Tongue (tissue), 2 donors: ENCODE results near the gene UGT1A10. TPM values are rescaled to one million over a fixed set of nuclear protein-coding genes. Genes with fewer than 3 reads are reported as not detected.
A peak's percentile ranks its signal among the peaks of the same experiment; 100 is the strongest.
"Not testable (repeated sequence)": the region's sequence is repeated elsewhere in the genome, so short reads cannot be mapped to it uniquely, and the experiment has no call there.

Experiments
- DNase-seq: peaks from one replicate; pipeline ENCODE4 v3.0.0-alpha.2; 2015
- total RNA-seq: library from RNA; depleted of rRNA; stranded (reverse); fragments of >200 nt; gene quantifications from one replicate; pipeline ENCODE4 v1.2.3, GENCODE V29; 2014

UGT1A10 gene
- total RNA-seq, 1 donor from 2014 or later: not detected

- no peak for DNase-seq
Observed at GRCh38 chr2:233693963-233694362, 57.7 kb downstream of the UGT1A10 start.

GRCh38 chr2:233698740-233699139 lies 62.5 kb downstream of the UGT1A10 start:
- no peak for DNase-seq

GRCh38 chr2:233699424-233700027 lies 63.3 kb downstream of the UGT1A10 start:
- no peak for DNase-seq

- no peak for DNase-seq
Observed at GRCh38 chr2:233700028-233700635, 63.9 kb downstream of the UGT1A10 start.

GRCh38 chr2:233700842-233701241 lies 64.6 kb downstream of the UGT1A10 start:
- DNase-seq: not testable (repeated sequence)

- DNase-seq: no peak
Observed at GRCh38 chr2:233702238-233702637, 66.0 kb downstream of the UGT1A10 start.

GRCh38 chr2:233705911-233706506 lies 69.8 kb downstream of the UGT1A10 start:
- peak; percentile 4 for DNase-seq

- DNase-seq: no peak
Observed at GRCh38 chr2:233706720-233707119, 70.5 kb downstream of the UGT1A10 start.

GRCh38 chr2:233707940-233708644 lies 71.8 kb downstream of the UGT1A10 start:
- no peak for DNase-seq

- no peak for DNase-seq
Observed at GRCh38 chr2:233708942-233709341, 72.7 kb downstream of the UGT1A10 start.

- DNase-seq: peak; percentile 81
Observed at GRCh38 chr2:233711312-233712008, 75.2 kb downstream of the UGT1A10 start.

GRCh38 chr2:233712611-233713261 lies 76.5 kb downstream of the UGT1A10 start, which contains the start of gene UGT1A5:
Gene UGT1A5 (plus strand): TSS chr2:233712907. CDS start chr2:233712992, 85 bp downstream.
- DNase-seq: no peak

- no peak for DNase-seq
Observed at GRCh38 chr2:233713262-233713615, 77.0 kb downstream of the UGT1A10 start.

- no peak for DNase-seq
Observed at GRCh38 chr2:233714121-233714520, 77.9 kb downstream of the UGT1A10 start.

- DNase-seq: no peak
Observed at GRCh38 chr2:233718552-233718951, 82.3 kb downstream of the UGT1A10 start, which contains the start of gene UGT1A4. Gene UGT1A4 (plus strand): TSS chr2:233718736. CDS start chr2:233718821, 85 bp downstream.

- no peak for DNase-seq
Observed at GRCh38 chr2:233728723-233729301, 92.6 kb downstream of the UGT1A10 start, which contains the start of gene UGT1A3. Gene UGT1A3 (plus strand): TSS chr2:233729042. CDS start chr2:233729127, 85 bp downstream.

GRCh38 chr2:233736868-233737653 lies 100.8 kb downstream of the UGT1A10 start:
- DNase-seq: not testable (repeated sequence)

GRCh38 chr2:233740870-233741269 lies 104.6 kb downstream of the UGT1A10 start:
- no peak for DNase-seq

GRCh38 chr2:233743464-233744259 lies 107.4 kb downstream of the UGT1A10 start:
- no peak for DNase-seq
